Stimulated activated CD8-positive, alpha-beta memory T cell treated with anti-CD3 and anti-CD28 coated beads, Interleukin-12 subunit alpha, Interleukin-12 subunit beta, amount 100 ng/mL, for 24 hours (primary cell): ENCODE results near the gene SPINT2.

ENCODE experiments used
- DNase-seq: peaks from one replicate; pipeline ENCODE4 v3.0.0-alpha.2; 2020; ENCODE audit errors: extremely low read depth

SPINT2 gene

GRCh38 chr19:38294090-38294489 is 29.7 kb downstream of the SPINT2 start:
- no peak for DNase-seq

DNA sequence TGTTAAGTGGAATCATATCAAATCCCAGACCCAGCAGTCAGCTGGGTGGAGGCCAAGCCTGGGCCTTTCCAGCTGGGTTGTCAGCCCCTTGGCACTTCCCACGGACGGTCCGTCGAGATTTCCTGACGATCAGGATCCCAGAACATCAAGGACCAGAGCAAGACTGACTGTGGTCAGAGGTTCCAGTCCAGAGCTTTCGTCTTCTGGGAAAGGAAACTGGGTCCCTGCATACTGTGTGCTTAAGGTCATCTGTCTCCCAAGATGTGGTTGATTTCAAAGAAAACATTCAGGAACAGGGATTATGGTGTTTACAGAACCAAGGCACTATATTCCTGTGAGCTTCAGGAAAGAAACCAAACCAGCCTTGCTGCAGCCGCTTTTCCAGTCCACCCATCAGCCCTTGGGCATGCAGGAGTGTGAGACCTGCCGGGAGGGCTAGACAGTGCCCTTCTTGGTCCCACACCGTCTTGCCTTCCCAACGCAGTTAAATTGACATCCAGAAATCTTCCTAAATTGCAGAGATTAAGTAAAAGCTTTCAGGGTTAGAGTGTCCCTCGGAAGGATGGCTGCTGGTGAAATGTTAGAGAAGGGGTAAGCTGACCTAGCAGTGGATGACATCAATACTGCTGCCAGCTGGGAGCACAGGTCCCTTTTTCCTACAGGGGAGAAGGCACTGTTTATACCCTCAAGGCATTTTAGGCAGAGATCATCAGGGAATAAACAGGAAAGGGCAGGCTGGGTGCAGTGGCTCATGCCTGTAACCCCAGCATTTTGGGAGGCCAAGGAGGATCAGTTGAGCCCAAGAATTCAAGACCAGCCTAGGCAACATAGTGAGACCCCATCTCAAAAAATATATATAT is 34.7 kb downstream of the SPINT2 start:
- DNase-seq, result no peak

DNA sequence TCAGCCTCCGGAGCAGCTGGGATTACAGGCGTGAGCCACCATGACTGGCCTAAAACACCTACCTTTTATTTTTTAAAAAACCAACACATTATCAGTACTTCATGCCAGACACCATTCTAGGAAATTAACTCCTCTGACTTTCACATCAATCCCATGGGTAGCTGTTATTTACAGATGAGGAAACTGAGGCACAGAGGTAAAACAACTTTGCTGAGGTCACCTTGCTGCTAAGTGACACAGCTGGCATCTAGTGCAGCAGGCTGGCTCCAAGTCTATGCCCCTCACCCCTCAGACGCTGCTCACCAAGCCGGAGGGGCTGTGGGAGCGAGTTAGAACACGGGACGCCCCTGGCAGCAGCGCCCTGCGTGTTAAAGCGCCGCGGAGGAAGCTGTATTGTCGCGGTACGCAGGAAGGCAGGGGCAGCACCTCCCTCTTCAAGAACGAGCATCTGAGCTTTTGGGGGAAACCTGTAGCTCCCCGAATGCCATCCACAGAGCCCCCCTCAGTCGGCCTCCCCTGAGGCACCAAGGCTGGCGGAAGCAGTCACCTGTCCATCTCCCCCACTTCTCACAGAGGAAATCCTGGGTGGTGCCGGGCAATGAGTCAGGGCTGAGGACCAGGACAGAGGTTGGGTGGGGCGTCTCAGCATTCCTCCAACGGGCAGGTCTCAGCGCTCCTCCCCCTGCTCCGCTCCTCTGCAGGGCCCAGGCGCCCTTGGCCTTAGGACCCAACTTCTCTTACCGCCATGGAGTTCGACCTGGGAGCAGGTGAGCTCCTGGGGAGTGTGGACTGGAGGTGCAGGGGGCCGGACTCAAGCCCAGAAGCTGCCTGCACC is 39.4 kb downstream of the SPINT2 start, which contains the start of gene C19orf33:
Gene C19orf33 (plus strand): TSS at position 735 of the 835 bp plus-strand sequence. CDS start 11 bp downstream, at position 746.
- DNase-seq, result no peak

- no peak for DNase-seq
Observed at GRCh38 chr19:38304352-38304865, 40.0 kb downstream of the SPINT2 start.

- no peak for DNase-seq
Observed at GRCh38 chr19:38304866-38305429, 40.6 kb downstream of the SPINT2 start.

DNA sequence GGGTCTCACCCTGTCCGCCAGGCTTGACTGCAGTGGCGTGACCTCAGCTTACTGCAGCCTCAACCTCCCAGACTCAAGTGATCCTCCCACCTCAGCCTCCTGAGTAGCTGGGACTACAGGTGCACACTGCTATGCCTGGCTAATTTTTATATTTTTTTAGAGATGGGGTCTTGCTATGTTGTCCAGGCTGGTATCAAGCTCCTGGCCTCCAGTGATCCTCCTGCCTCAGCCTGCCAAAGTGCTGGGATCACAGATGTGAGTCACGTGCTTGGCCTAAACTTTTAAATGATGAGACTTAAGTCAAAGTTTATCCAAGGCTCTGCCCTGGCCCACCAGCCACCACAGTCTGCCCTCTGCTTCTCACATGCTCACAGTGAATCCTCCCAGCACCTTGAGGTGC is 41.9 kb downstream of the SPINT2 start:
- DNase-seq, result no peak

GRCh38 chr19:38307076-38307475 is 42.7 kb downstream of the SPINT2 start:
- DNase-seq, result no peak

- DNase-seq, result no peak
Observed at GRCh38 chr19:38307597-38307996, 43.2 kb downstream of the SPINT2 start.

- no peak for DNase-seq
Observed at GRCh38 chr19:38308006-38308766, 43.8 kb downstream of the SPINT2 start.

DNA sequence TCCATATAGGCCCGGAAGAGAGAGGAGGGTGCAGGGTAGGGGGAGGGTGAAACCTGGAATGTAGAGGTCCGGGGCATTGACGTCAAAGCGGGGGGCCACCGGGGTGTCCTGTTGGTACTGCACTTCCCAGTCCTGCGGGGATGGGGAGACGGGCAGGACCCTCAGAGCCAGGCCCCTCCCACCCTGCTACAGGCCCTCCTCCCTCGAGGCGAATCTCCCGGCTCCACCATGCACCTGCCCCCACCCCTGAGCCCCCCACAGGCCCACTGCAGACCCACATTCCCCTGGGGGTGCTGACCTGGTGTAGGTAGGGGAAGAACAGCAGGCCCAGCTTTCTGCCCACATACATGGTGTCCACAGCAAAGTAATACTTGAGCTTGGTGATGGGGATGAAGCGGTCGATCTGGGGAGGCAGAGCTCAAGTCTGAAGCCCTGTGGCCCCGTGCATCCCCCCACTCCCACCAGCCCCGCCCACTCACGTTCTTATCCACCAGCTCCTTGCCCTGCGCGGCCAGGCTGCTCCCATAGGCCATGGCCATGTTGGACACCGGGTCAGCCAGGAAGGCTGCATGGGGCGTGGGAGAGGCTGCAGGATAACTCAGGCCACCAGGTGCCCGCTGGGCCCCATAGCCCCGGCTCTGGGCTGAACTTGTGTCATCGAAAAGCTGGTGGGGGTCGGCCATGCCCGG is 44.7 kb downstream of the SPINT2 start:
- DNase-seq, result no peak

- DNase-seq, result no peak
Observed at GRCh38 chr19:38309615-38310278, 45.4 kb downstream of the SPINT2 start.

DNA sequence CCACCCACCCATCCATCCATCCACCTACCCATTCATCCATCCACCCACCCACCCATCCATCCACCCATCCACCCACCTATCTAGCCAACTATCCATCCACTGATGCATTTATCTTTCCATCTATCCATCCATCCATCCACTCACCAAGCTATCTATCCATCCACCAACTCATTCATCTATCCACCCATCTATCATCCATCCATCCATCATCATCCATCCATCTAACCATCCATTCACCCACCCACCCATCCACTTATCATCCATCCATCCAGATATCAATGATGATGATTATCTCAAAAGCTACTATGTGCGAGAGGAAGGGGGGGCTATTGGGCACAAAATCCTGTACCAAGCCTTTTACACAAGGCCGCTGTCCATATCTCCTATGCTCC is 45.9 kb downstream of the SPINT2 start:
- DNase-seq, result no peak

DNA sequence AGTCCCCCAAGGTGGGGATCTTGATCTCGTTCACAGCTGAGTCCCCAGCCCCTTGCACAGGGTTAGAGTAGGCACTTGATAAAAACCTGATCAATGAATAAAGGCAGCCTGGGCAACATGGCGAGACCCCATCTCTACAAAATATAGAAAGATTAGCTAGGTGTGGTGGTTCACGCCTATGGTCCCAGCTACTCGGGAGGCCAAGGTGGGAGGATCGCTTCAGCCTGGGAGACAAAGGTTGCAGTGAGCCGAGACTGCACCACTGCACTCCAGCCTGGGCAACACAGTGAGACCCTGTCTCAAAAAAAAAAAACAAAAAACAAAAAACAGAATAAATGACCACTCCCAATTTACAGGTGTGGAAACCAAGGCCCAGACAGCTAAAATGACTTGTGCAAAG is 46.6 kb downstream of the SPINT2 start:
- no peak for DNase-seq

- DNase-seq, result peak; percentile 89
Observed at GRCh38 chr19:38315657-38316476, 51.5 kb downstream of the SPINT2 start, which contains the start of gene YIF1B. YIF1B (minus strand) TSS chr19:38315947; CDS start chr19:38315917, 30 bp downstream.

- no peak for DNase-seq
Observed at GRCh38 chr19:38316477-38317067, 52.2 kb downstream of the SPINT2 start.

GRCh38 chr19:38317104-38317612 is 52.8 kb downstream of the SPINT2 start:
- DNase-seq, result no peak

GRCh38 chr19:38318660-38319059 is 54.3 kb downstream of the SPINT2 start:
- no peak for DNase-seq

- DNase-seq, result peak; percentile 14
Observed at GRCh38 chr19:38319421-38320258, 55.3 kb downstream of the SPINT2 start, which contains the start of gene KCNK6. KCNK6 (plus strand) TSS chr19:38319845; CDS start chr19:38319951, 106 bp downstream.
